HL-60 (cell line): Measurements from ENCODE around the gene EXOSC5.

ENCODE experiments used
- GABPA ChIP-seq: IDR thresholded peaks from 2 replicates; pipeline ENCODE4 v1.6.1; 2012; ENCODE audit warnings: low read depth
- POLR2AphosphoS5 ChIP-seq: IDR thresholded peaks from 2 replicates; pipeline ENCODE4 v1.6.1; 2012; ENCODE audit warnings: low read depth
- SPI1 ChIP-seq: IDR thresholded peaks from 2 replicates; pipeline ENCODE4 v1.6.1; 2012; ENCODE audit warnings: low read depth, mild to moderate bottlenecking, borderline replicate concordance
- TF ChIP-seq, protein P1 (sequence below): IDR thresholded peaks from one replicate; pipeline ENCODE4 v1.5.1; 2011; ENCODE audit warnings: low read length, control low read depth, inconsistent platforms; ENCODE audit not compliant: insufficient read depth
- TF ChIP-seq, protein P2 (sequence below): IDR thresholded peaks from 2 replicates; pipeline ENCODE4 v1.6.1; 2012; ENCODE audit warnings: low read depth; ENCODE audit not compliant: insufficient replicate concordance

DNA sequence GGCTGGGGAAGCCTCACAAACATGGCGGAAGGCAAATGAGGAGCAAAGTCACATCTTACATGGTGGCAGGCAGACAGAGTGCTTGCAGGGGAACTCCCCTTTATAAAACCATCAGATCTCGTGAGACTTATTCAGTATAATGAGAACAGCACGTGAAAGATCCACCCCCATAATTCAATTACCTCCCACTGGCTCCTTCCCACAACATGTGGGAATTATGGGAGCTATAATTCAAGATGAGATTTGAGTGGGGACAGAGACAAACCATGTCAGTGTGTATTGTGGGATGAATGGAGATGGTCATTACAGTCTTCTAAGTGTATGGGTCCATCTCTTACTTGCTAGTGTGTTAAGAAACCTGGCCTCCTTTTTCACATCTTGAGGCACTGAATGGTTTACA is 4.9 kb upstream of the EXOSC5 start:
- TF ChIP-seq SPI1 (no peak), GABPA (no peak), POLR2AphosphoS5 (no peak)
- TF ChIP-seq, protein P1, sequence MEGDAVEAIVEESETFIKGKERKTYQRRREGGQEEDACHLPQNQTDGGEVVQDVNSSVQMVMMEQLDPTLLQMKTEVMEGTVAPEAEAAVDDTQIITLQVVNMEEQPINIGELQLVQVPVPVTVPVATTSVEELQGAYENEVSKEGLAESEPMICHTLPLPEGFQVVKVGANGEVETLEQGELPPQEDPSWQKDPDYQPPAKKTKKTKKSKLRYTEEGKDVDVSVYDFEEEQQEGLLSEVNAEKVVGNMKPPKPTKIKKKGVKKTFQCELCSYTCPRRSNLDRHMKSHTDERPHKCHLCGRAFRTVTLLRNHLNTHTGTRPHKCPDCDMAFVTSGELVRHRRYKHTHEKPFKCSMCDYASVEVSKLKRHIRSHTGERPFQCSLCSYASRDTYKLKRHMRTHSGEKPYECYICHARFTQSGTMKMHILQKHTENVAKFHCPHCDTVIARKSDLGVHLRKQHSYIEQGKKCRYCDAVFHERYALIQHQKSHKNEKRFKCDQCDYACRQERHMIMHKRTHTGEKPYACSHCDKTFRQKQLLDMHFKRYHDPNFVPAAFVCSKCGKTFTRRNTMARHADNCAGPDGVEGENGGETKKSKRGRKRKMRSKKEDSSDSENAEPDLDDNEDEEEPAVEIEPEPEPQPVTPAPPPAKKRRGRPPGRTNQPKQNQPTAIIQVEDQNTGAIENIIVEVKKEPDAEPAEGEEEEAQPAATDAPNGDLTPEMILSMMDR = no peak
- TF ChIP-seq, protein P2, sequence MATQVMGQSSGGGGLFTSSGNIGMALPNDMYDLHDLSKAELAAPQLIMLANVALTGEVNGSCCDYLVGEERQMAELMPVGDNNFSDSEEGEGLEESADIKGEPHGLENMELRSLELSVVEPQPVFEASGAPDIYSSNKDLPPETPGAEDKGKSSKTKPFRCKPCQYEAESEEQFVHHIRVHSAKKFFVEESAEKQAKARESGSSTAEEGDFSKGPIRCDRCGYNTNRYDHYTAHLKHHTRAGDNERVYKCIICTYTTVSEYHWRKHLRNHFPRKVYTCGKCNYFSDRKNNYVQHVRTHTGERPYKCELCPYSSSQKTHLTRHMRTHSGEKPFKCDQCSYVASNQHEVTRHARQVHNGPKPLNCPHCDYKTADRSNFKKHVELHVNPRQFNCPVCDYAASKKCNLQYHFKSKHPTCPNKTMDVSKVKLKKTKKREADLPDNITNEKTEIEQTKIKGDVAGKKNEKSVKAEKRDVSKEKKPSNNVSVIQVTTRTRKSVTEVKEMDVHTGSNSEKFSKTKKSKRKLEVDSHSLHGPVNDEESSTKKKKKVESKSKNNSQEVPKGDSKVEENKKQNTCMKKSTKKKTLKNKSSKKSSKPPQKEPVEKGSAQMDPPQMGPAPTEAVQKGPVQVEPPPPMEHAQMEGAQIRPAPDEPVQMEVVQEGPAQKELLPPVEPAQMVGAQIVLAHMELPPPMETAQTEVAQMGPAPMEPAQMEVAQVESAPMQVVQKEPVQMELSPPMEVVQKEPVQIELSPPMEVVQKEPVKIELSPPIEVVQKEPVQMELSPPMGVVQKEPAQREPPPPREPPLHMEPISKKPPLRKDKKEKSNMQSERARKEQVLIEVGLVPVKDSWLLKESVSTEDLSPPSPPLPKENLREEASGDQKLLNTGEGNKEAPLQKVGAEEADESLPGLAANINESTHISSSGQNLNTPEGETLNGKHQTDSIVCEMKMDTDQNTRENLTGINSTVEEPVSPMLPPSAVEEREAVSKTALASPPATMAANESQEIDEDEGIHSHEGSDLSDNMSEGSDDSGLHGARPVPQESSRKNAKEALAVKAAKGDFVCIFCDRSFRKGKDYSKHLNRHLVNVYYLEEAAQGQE = no peak
